Anterior cingulate cortex (tissue), 58 donors: Measurements from ENCODE around the gene TTC29.
A peak's percentile ranks its signal among the peaks of the same experiment; 100 is the strongest.
"Not testable (repeated sequence)": the region's sequence is repeated elsewhere in the genome, so short reads cannot be mapped to it uniquely, and the experiment has no call there.

Experiments used
- DNase-seq, 58 donors: peaks; one replicate each; lab custom pipeline; 2025; lab: John Stamatoyannopoulos, UW

The TTC29 gene

DNA sequence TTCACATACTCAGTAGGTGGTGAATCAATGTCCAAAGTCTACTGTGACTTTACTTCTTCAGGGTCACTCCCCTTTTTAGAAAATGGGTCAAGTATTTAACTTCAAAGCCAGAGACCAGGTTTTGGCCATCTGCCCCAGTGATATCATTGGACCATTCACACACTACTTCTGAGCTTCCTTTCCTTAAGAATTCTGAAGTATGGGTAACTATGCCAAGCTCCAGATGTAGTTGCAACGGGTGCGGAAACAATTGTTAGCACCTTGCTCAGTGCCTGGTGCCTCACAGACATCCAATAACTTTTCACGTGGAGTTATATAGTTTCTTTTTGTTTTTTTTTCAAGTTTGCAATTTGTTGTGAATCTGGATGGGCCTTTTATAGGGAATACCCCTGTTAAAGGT lies 62.6 kb downstream of the TTC29 start:
- no peak for DNase-seq

DNA sequence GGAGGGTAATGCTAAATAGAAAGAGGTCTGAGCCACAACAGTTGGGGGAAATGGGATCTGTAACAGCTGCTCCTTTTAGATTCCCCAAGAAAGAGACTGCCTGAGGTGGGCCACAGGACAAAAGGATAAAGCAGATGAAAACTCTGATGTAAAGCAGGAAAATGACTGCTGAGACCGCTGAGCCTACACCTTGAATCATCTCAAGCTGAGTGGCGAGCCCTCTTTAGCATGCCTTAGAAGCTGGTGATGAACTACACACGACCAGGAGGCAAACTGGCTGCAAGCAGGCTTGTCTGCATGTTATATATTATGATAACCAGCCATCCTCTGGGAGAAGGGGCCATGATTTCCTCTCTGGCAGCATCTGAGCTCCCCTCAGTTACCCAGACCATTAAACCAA lies 88.4 kb downstream of the TTC29 start:
- no peak for DNase-seq

DNA sequence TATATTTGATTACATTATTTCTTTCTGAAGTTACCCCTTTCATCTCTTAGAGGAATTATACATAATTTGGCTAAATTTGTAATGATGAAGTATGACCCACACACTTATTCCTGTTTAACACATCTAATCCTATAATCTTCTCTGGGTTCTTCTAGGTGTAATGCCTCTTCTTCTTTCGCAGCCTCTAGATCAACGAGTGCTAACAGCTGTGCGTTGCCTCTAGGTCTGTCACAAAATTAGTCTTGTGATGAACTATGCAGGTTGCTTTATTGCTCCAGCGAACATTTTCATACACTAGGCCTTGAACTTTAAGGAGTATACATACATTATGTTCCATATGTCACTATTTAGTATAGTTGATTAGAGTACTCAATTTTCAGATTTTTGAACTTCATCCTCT lies 89.9 kb downstream of the TTC29 start:
- DNase-seq = no peak

DNA sequence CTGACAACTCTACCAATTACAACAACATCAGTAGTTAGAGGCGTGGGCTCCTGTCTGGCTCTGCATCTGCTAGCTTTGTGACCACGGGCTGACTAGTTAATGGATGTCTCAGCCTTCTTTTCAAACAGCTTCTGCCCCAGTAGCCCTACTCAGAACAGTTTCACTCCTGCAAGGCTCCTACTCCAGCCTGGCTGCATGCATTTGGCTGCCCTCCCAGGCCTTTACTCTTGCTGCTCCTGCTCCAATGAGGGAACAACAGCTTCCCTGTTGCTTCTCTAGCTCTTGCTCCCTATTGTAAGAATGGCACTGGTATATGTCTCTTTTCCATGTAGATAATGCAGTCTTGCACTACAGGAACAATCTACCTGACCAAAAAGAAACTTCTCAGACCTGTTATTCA lies 93.3 kb downstream of the TTC29 start:
- DNase-seq = peak in 21 of 58 donors; percentile 0 to 38 (median 4)

DNA sequence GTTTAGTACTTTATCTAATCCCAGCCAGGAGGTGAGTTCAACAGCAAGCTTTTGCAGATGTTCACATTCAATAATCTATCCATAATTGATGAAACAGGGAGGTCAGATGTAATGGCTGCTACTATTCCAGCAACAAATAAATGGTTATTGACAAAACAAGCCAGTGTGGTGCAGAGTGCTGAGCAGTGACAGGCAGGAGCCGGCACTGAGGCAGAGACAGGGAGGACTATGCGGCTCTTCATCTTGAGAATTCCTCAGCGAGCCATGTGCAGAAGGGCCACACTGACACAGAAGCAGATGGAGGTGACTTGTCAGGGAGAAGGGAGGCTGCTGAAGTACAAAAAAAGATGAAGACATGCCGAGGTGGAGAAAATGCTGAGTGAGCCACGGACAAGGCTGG lies 98.3 kb downstream of the TTC29 start:
- DNase-seq = no peak

DNA sequence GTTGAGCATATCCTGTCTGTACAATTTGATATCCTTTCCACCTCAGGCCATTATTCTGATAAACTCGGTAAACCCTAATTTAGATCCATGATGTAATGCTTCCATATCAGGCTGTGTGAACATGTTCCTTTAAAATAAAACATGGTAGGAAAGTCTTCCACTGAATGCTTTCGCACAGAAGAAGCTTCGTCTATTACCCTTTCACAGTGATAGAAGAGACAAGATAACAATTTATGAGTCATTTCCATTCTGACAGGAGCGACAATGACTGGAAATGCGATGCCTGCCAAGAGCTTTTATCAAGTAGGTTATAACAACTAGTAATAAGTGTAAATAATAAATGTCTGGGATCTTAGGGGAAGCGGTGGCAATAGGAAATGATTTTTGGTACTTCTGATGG lies 98.8 kb downstream of the TTC29 start:
- no peak for DNase-seq

DNA sequence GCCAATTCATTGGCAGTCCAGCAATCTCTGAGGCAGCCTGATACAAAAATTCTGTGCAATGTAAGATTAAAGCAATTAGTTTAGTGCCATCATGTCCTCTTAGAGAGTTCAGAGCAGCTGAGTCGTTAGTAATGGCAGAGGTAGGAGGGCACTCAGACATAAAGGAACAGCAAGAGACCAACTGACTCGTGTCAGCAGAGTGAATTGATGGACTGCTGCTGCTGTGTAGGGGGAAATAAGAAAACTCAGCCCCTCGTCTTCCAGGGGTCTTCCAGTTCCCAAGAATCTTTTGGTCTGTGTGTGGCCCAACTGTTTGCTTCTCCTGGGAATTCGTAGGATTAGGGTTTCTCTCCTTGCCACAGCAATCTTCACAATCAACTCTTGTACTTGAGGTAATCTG lies 100.9 kb downstream of the TTC29 start:
- DNase-seq = no peak

DNA sequence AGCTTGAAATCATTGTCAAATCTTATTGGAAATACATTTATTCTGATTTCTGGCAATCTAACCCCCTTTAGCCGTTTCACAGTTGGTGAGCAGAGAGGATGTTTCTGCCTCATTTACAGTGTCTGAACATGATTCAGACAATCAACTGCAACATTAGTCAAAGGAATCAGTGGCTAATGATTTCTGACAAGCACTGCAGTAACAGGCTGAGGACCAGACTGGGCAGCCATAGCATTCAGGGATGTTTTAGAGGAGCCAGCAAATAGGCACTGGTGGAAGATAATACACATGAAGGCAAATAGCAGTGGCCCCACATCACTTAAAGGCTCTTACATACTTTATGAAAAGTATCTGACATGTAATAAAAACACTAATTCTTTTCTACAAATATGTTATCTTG lies 102.8 kb downstream of the TTC29 start:
- no peak for DNase-seq

DNA sequence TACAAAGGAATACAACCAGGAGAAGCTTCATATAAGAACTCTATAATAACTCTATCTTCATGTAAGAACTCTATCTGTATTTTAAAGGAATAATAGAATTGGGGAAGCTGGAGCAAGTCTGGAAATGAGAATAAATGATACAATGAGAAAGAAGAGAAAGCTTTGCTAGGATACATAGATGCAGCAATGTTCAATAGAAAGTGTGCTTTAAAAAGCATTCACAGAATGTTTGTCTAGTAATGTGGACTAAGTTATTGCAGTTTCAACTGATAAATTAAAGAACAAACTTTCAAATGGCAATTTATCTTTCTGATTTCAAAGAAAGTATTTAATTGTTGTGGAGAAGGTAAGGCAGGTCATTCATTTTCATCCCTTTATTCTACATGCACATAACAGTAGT lies 104.9 kb downstream of the TTC29 start:
- DNase-seq = no peak

DNA sequence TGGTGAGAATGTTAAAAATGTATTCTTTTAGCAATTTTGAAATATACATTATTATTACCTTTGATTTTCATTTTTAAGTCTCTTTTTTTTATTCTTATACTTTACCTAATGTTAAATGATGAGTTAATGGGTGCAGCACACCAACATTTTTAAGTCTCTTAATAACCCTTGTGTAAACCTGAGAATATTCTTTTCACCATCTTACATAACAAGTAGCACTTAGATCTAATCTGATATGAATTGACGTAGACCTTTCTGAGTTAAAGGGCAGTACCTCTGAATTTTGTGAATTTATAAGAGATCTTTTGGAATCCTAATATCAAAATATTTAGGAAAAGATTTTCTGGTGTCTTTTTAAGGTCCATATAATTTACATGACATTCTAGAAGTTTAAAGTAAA lies 110.6 kb downstream of the TTC29 start:
- DNase-seq = no peak

DNA sequence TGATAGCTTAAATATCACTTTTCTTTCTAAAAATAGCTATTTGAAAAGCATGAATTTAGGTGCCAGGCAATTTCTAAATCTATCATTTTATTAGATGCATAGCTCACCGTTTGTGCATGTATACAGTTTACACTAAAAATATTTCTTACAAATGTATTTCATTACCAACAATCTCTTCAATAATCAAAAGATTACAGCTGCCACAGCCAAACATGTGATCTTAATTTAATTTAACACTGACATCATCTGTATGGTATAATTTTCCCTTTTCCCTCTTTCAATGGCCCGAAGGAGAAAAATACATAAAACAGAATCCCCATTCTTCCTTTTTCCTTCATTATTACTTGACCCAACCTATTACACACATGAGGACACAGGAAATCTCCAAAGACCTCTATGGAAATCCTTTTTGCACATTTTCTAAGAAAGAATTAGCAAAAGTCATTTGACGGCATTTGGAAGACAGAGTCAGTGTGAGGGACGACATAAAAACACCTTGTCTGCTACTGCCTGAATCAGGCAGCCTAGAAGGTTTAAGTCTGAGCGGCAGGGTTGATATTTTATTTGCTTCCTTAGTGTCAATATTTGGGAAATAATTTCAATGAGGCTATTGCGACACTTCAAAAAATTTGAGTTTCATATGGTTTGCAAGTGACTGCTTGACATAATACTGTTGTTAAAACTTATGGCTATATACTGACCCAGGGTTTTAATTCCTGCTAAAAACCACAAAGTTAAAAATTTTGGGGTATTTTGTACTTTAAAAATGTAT lies 111.2 kb downstream of the TTC29 start:
- no peak for DNase-seq

DNA sequence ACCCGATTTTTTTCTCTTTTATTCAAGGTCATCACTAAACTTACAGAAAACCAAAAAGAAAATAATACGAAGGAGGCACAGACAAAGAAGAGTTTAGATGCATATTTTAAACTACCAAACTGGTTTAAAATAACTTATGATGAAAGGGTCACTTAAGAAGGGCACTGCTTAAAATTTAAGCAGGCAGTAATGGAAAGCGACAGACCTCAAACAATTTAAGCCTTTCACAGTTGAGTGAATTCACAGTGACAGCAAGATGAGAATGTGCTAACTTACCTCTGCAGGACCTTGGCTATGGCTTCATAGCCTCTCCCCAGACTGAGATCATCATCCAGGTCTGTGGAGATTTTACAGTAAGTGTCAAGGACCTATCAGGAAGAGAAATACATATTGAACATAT lies 112.1 kb downstream of the TTC29 start:
- DNase-seq = no peak

DNA sequence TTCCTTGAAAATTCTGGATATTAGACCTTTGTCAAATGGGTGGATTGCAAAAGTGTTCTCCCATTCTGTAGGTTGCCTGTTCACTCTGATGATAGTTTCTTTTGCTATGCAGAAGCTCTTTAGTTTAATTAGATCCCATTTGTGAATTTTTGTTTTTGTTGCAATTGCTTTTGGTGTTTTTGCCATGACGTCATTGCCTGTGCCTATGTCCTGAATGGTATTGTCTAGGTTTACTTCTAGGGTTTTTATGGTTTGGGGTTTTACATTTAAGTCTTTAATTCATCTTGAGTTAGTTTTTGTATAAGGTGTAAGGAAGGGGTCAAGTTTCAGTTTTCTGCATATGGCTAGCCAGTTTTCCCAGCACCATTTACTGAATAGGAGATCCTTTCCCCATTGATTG lies 122.7 kb downstream of the TTC29 start:
- DNase-seq = not testable (repeated sequence)

DNA sequence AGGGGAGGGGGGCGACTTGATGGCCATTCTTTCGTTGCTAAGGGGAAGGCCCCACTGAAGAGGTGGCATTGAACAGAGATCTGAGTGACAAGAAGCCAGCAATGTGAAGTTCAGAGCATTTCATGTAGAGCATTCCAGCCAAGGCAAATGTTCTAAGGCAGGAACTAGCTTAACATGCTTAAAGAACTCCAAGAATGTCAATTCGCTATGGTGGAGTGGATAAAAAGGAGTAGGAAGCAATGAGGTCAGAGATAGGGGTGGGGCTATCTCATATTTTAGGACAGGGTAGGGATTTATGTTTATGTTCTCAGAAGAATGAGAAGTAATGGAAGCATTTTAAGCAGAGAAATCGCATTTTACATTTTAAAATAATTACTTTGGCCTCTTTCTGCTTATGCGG lies 130.9 kb downstream of the TTC29 start:
- DNase-seq = no peak

DNA sequence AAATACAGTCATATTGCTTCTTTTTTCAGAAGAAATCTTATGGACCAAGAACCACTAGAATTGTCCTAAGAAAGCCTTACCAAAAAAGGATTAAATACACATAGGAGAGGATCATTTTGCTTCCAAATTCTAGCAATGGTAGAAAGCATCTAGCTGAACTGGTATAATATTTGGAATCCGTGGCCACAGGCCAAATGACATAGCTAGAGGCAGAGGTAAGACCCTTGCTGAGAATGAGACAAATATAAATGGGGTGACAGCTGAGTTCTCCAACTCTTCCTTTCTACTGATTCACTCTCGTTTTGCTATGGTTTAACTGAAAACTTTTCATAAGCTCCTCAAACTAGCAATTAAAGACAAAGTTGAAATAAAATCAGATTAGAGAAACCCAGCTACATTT lies 150.0 kb downstream of the TTC29 start:
- no peak for DNase-seq

DNA sequence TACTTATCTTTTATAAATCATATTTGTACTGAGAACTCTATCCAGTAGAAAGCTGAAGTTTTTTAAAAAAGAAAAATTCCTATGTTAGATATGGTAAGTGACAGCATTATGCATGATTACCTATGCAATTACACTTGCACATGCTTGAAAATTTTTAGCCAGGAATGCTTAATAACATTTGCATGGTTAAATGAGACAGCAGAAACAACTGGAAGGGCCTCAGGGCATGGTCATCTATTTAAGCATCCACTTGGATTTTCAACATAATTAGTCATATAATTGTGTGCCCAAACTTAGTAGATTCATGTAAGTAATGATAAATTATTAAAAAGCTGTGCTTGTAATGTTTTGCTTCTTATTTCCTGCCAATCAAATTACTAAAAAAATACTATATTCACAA lies 151.9 kb downstream of the TTC29 start:
- DNase-seq = no peak

DNA sequence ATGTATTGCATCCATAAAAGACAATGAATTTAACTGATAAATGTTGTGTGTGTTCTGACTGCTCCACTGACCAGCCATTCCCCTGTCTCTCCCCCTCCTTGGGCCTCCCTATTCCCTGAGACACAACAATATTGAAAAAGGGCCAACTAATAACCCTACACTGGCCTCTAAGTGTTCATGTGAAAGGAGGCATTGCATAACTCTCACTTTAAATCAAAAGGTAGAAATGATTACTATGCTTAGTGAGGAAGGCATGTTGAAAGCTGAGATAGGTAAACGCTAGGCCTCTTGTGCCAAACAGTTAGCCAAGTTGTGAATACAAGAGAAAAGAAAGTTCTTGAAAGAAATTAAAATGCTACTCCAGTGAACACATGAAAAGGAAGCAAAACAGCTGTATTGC lies 154.2 kb downstream of the TTC29 start:
- no peak for DNase-seq

DNA sequence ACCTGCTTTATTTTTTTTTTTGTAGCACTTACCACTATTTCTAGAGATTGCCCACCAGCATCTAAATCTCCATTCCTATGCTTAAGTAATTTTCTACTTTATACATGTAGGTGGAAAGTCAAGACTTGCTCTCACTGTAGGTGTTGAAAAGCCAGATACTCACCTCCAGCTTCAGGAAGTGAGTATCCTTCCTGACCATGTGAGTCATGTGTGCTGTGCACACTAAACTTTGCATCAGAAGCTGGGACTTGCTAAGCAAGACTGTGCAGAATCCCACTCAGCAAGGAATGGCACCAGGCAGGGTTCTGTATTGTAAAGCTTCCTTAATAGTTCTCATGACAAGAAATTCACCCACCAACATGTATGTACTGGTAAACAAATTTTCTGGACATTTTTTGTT lies 155.1 kb downstream of the TTC29 start:
- DNase-seq = no peak

DNA sequence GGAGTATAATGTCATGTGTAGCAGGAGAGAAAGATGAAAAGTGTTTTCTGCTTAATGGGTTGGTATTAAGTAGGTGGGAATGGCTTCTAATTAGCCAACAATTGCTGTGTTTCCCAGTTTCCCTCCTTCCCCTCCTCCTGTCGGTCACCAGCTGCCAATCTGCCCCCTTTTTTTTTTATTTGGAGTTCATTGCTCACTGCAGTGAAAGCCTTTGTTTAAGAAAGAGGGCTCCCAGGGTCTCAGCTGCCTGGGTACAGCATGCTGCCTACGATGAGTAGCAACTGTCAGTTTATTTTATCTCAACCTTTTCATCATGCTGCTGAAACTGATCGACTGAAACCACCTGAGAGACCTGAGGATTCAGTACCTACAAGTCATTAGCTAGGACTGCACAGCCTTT lies 157.9 kb downstream of the TTC29 start:
- DNase-seq = no peak

DNA sequence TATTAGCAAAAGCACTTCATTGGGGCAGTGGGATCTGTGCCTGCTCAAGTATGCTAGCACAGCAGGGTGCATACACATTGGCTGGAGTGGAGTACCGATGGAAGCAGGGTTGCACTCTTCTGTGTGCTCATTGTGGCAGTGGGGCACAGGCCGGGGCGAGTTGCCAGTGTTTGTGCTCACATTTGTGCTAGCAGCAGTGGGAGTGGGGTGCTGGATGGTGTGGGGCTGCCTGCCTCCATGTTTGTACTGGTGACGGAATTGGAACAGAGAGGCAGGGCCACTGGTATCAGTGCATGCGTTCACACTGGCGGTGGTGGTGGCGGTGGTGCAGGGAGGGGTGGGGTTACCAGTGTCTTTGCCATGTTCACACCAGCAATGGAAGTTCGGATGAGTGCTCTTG lies 169.0 kb downstream of the TTC29 start:
- no peak for DNase-seq

DNA sequence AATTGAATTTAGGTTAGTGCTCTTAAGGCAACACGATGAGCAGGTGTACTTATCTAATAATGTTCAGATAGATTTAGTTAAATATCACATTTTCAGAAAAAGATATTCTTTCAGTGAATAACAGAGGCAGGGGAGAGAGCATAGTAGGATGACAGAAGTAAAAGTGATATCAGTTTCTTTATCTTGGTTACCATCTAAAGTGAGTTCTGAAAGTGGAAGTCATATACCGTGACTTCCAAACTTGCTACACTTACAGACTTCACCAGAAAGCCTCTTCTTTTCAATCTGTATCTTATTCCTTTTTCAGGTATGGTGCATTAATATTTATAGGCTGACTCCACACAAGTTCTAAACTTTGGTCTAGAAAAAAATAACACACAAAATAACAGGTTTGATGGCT lies 182.1 kb downstream of the TTC29 start:
- DNase-seq = no peak

DNA sequence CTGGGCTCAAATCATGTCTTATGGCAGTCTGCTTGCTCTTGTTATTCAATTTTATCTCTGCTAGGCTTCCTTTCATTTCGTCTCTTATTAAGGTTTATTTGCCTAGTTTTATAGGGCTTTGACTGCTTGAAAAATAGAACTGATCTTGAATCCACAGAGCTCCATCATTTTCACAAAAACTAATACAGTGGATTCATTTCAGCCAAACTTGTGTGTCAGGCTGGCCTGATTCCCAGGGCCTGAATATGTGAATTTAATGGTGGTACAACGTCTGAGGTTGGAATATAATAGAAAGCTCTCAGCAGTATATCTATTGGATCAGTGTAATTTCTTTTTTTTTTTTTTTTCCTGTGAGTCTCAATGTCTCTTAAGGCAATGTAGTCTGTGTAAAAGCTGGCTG lies 183.6 kb downstream of the TTC29 start:
- DNase-seq = no peak

DNA sequence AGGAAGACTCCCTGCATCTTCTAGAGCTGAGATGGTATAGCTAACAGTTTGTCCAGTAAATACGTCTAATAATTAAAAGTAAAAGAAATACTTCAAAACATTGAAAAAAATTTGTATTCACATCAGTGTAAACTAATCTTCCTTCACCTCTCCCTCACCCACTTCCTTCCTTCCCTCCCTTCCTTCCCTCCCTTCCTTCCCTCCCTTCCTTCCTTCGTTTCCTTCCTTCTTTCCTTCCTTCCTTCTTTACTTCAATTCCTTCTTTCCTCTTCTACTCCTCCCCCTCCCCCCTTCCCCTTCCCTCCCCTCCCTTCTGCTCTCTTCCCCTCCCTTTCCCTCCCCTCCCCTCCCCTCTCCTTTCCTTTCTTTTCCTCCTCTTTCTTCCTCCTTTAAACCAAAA lies 203.2 kb downstream of the TTC29 start:
- DNase-seq = no peak
